OCI-LY1 (cell line): Measurements from ENCODE around the gene NOTCH2.

Source experiments
- H2AFZ ChIP-seq: fragments of 200-600 bp; sonication (generic), shearing (Covaris generic); 2 replicates; pipeline ENCODE4 v1.6.0; 2014; ENCODE audit warnings: antibody characterized with exemption, mild to moderate bottlenecking, low read length
- H3F3A ChIP-seq: fragments of 200-600 bp; sonication (generic), shearing (Covaris generic); 2 replicates; pipeline ENCODE4 v1.6.0; 2014; ENCODE audit warnings: mild to moderate bottlenecking, antibody characterized with exemption, low read length, moderate library complexity; ENCODE audit not compliant: insufficient read depth
- H3K27ac ChIP-seq: fragments of 200-600 bp; sonication (generic); 2 replicates; pipeline ENCODE4 v1.5.1; 2014; ENCODE audit warnings: low read length, mixed run types, mild to moderate bottlenecking, low read depth; ENCODE audit not compliant: poor library complexity, severe bottlenecking
- H3K27me3 ChIP-seq: fragments of 200-600 bp; sonication (generic); 2 replicates; pipeline ENCODE4 v1.6.0; 2014; ENCODE audit warnings: antibody characterized with exemption, mild to moderate bottlenecking, low read length, moderate library complexity; ENCODE audit not compliant: insufficient read depth
- H3K36me3 ChIP-seq: fragments of 200-600 bp; sonication (generic); 2 replicates; pipeline ENCODE4 v1.6.1; 2014; ENCODE audit warnings: mild to moderate bottlenecking, antibody characterized with exemption, low read length, moderate library complexity, mixed read lengths; ENCODE audit not compliant: insufficient read depth
- H3K4me1 ChIP-seq: fragments of 200-600 bp; sonication (generic); 2 replicates; pipeline ENCODE4 v1.5.1; 2014; ENCODE audit warnings: mild to moderate bottlenecking, low read length, moderate library complexity; ENCODE audit not compliant: insufficient read depth, severe bottlenecking
- H3K4me2 ChIP-seq: fragments of 200-600 bp; sonication (generic), shearing (Covaris generic); 2 replicates; pipeline ENCODE4 v1.6.1; 2014; ENCODE audit warnings: low read length
- H3K4me3 ChIP-seq: fragments of 200-600 bp; sonication (generic); 2 replicates; pipeline ENCODE4 v1.5.1; 2014; ENCODE audit warnings: low read length, low read depth, mild to moderate bottlenecking, mixed read lengths; ENCODE audit not compliant: poor library complexity, severe bottlenecking
- H3K79me2 ChIP-seq: fragments of 200-600 bp; shearing (Covaris generic); 2 replicates; pipeline ENCODE4 v1.6.1; 2016; ENCODE audit warnings: mixed run types, low read length, mixed read lengths; ENCODE audit not compliant: insufficient read depth
- H3K9ac ChIP-seq: fragments of 200-600 bp; sonication (generic), shearing (Covaris generic); 2 replicates; pipeline ENCODE4 v1.6.1; 2014; ENCODE audit warnings: mild to moderate bottlenecking, low read length, mixed read lengths
- H3K9me2 ChIP-seq: fragments of 200-600 bp; sonication (generic), shearing (Covaris generic); 2 replicates; pipeline ENCODE4 v1.6.1; 2014; ENCODE audit warnings: low read depth, mild to moderate bottlenecking, low read length, mixed read lengths
- H3K9me3 ChIP-seq: fragments of 200-600 bp; shearing (Covaris generic); 2 replicates; pipeline ENCODE4 v1.6.1; 2014; ENCODE audit warnings: low read length, mixed read lengths
- H4K20me1 ChIP-seq: fragments of 200-600 bp; sonication (generic), shearing (Covaris generic); 2 replicates; pipeline ENCODE4 v1.6.0; 2016; ENCODE audit warnings: mild to moderate bottlenecking, low read length; ENCODE audit not compliant: insufficient read depth
- EZH2 ChIP-seq: fragments of 200-600 bp; sonication (generic), shearing (Covaris generic); IDR thresholded peaks from 2 replicates; pipeline ENCODE4 v1.8.0; 2017; ENCODE audit warnings: borderline replicate concordance, mixed run types, mild to moderate bottlenecking, antibody characterized with exemption, low read length, moderate library complexity, mixed read lengths
- TF ChIP-seq, protein P1 (sequence below): fragments of 200-600 bp; sonication (generic), shearing (Covaris generic); IDR thresholded peaks from 2 replicates; pipeline ENCODE4 v1.5.1; 2017; ENCODE audit warnings: mild to moderate bottlenecking, antibody characterized with exemption, low read length, moderate library complexity, mixed read lengths

Gene NOTCH2

GRCh38 chr1:119883826-119884225, 185.6 kb downstream of the NOTCH2 start:
- Histone ChIP-seq H3K9me3 (peaks cover 8% of the 10 kb centered on the region), H3K4me3 (no peak overlapping the region), H4K20me1 (no peaks in the 10 kb centered on the region), H3K4me2 (no peak overlapping the region), H3K27ac (no peak overlapping the region), H3K9me2 (no peaks in the 10 kb centered on the region), H3F3A (no peaks in the 10 kb centered on the region), H3K36me3 (no peaks in the 10 kb centered on the region; the same call in 1 of the 2 replicates), H2AFZ (no peak overlapping the region), H3K9ac (no peak overlapping the region), H3K27me3 (no peaks in the 10 kb centered on the region), H3K79me2 (no peaks in the 10 kb centered on the region), H3K4me1 (no peaks in the 10 kb centered on the region)
- no peak for TF ChIP-seq EZH2
- TF ChIP-seq, protein P1, sequence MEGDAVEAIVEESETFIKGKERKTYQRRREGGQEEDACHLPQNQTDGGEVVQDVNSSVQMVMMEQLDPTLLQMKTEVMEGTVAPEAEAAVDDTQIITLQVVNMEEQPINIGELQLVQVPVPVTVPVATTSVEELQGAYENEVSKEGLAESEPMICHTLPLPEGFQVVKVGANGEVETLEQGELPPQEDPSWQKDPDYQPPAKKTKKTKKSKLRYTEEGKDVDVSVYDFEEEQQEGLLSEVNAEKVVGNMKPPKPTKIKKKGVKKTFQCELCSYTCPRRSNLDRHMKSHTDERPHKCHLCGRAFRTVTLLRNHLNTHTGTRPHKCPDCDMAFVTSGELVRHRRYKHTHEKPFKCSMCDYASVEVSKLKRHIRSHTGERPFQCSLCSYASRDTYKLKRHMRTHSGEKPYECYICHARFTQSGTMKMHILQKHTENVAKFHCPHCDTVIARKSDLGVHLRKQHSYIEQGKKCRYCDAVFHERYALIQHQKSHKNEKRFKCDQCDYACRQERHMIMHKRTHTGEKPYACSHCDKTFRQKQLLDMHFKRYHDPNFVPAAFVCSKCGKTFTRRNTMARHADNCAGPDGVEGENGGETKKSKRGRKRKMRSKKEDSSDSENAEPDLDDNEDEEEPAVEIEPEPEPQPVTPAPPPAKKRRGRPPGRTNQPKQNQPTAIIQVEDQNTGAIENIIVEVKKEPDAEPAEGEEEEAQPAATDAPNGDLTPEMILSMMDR: no peak

GRCh38 chr1:119882132-119883049, 187.1 kb downstream of the NOTCH2 start:
- H3K9ac ChIP-seq: no peak overlapping the region
- H3K27ac ChIP-seq: no peak overlapping the region
- H3K79me2 ChIP-seq: no peaks in the 10 kb centered on the region
- no peak overlapping the region for H3K4me3 ChIP-seq
- TF ChIP-seq, protein P1: no peak
- no peak for TF ChIP-seq EZH2
- no peaks in the 10 kb centered on the region for H3K36me3 ChIP-seq
- H4K20me1 ChIP-seq: no peaks in the 10 kb centered on the region
- H3K4me1 ChIP-seq: no peaks in the 10 kb centered on the region
- H3K4me2 ChIP-seq: no peak overlapping the region
- H3K9me3 ChIP-seq: no peaks in the 10 kb centered on the region
- H3K27me3 ChIP-seq: no peaks in the 10 kb centered on the region
- no peak overlapping the region for H2AFZ ChIP-seq
- H3F3A ChIP-seq: no peaks in the 10 kb centered on the region
- no peaks in the 10 kb centered on the region for H3K9me2 ChIP-seq

DNA sequence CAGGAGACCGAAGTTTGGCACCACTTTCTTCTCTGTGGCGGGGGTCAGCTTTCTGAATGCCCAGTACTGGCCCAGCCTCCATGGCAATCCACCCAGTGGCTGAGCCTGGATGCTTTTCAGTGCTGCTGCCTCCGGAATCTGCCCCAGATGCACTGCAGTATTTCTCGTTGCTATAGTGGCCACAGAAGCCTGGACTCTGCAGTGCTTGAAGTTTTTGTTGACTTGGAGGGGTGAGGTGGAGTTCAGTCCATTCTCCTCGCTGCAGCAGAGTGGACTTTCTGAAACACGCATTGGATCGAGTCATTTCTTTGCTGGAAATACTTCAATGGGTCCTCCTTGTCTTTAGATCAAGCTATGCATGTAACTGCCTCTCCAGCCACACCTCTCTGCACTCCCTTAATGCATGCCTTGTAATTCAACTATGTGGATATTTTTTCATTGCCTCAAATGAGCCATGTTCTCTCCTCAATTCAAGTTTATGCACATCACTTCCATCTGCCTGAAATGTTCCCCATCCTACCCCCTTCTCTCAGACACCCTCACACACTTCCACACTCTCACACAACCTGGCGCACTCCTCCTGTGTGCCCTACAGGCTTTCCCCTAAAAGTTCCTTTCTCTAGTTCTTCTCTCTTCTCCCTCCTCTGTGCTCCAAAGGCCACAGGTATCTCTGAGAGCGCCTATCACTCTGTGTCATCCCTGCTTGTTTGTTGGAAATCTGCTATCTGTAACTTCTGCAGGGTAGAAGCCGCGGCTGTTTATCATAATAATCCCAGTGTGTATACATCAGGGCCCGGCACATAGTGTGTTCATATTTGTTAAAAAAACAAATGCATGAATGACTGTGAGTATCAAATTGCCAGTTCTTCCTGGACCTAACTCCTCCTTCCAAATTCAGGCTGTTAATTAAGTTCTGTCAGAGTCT, 189.7 kb downstream of the NOTCH2 start:
- H3F3A ChIP-seq: no peaks in the 10 kb centered on the region
- no peaks in the 10 kb centered on the region for H3K9me2 ChIP-seq
- H3K4me3 ChIP-seq: no peak overlapping the region
- H3K27me3 ChIP-seq: no peaks in the 10 kb centered on the region
- H2AFZ ChIP-seq: no peak overlapping the region
- TF ChIP-seq EZH2: no peak
- TF ChIP-seq, protein P1: no peak
- no peaks in the 10 kb centered on the region for H4K20me1 ChIP-seq
- no peaks in the 10 kb centered on the region for H3K36me3 ChIP-seq
- no peaks in the 10 kb centered on the region for H3K4me1 ChIP-seq
- H3K4me2 ChIP-seq: no peak overlapping the region
- H3K27ac ChIP-seq: no peak overlapping the region
- H3K79me2 ChIP-seq: no peaks in the 10 kb centered on the region
- no peaks in the 10 kb centered on the region for H3K9me3 ChIP-seq
- H3K9ac ChIP-seq: no peak overlapping the region
